Measurements from ENCODE around the gene MRPS7.
"Not testable (repeated sequence)": the region's sequence is repeated elsewhere in the genome, so short reads cannot be mapped to it uniquely, and the experiment has no call there.

The MRPS7 gene

DNA sequence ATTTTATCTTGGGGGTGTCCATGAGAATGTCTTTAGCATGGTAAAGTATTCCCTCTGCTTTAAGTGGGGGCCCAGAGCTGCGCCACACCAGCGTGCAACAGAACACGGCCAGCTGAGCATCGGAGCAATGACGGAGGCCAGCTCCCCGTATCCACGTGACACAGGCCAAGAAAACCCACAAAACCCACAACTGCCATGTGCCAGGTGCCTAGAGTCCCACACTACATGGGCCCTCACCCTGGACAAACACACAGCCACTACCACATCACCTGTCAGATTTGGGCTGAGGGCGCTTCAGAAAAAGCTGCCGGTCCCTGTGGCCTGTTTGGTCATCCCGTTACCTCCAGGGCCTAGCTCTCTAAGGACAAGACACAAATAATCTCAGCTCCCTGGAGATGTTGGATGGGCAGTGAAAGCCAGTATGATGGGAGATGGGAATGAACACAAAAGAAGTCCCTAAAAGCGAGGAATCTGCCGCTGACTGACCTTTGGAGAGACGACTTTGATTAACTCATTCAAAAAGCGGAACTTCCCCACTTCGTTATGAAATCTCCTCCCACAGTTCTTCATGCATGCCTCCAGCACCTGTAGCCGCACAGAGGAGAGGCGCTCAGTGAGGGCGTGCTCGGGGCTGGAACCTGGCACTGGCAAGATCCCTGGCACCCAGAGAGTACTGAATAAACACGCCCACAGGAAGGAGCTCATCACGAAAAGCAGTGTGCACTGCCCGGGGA lies 17.4 kb upstream of the MRPS7 start:
- DNase-seq (ENCODE audit: low read depth) = no peak

GRCh38 chr17:75245011-75245410 lies 16.7 kb upstream of the MRPS7 start:
- DNase-seq (ENCODE audit: low read depth) = no peak

DNA sequence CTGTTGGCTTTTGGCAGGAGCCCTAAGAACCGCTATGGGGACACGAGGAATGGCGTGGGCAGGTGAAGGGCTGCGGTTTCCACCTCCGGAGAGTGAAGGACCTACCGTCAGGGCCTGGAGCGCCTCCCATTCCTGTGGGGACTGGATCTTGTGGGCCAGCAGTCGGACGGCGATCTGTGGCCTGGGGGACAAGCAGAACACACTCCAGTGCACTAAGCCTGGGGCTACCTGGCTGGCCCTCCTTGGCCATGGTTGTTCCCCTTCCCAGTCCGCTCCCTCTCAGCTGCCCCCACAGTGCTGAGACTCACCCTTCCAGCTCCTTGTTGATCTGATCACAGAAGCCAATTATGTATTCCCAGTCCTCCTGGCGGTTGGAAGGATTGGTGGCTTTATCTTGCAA lies 15.3 kb upstream of the MRPS7 start:
- DNase-seq (ENCODE audit: low read depth) = no peak

- DNase-seq (ENCODE audit: low read depth) = no peak
Measured at GRCh38 chr17:75249564-75249963, 12.1 kb upstream of the MRPS7 start.

DNA sequence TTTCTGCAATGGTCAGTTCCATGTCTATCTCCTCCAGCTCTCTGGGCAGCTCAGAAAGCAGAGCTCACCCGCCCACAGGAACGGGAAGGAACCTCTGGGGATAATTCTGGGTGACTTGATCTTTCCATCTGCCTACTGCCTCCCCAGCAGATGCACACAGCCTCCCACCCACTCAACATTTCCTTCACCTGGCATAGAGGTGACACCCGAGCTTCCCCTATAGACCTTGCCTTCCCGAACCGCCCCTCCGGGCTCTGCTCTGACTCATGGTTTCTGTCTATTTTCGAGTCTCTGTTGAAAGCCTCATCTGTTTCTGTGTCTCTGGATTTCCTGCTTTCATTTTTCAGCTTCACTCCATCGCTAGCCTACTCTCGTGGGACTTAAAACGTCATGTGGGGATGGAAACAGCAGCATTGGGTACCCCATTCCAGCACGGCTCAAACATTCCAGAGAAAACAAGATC lies 11.6 kb upstream of the MRPS7 start:
- DNase-seq (ENCODE audit: low read depth) = no peak

- DNase-seq (ENCODE audit: low read depth) = no peak
Measured at GRCh38 chr17:75252039-75252816, 9.5 kb upstream of the MRPS7 start.

- not testable (repeated sequence) for DNase-seq (ENCODE audit: low read depth)
Measured at GRCh38 chr17:75255954-75256698, 5.6 kb upstream of the MRPS7 start.

DNA sequence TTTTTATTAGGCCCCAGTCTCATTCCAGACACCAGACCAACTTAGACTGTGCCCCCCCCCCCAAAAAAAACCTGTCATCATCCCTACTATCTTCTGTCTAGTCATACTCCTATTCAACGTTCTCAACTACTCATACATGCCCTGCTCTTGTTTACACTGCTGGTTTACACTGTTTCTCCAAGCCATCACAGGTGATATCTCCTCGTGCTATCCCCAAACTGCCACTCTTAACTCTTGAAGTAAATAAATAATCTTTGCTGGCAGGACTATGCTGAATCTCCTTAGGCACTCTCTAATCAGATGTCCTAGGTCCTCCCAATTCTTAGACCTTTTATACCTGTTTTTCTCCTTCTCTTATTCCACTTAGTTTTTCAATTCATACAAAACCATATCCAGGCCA lies 4.5 kb upstream of the MRPS7 start:
- DNase-seq (ENCODE audit: low read depth) = not testable (repeated sequence)

GRCh38 chr17:75260641-75261335 lies 891 bp upstream of the MRPS7 start:
- no peak for DNase-seq (ENCODE audit: low read depth)

GRCh38 chr17:75262112-75262606 lies 480 bp downstream of the MRPS7 start:
- DNase-seq (ENCODE audit: low read depth) = no peak

DNA sequence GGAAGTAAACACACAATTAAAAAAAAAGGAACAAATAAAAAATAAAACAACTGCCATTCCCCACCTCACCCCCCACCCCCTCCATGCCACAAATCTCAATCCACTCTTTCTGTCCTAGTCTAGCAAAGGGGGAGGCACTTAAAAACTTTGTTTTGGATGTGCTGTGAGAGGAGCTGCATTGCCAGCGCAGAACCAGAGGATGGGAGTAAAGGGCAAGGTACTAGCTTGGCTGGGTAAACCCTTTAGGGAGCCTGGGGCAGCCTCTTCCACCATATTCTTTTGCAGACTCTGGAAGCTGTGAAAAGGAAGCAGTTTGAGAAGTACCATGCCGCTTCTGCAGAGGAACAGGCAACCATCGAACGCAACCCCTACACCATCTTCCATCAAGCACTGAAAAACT lies 1.4 kb downstream of the MRPS7 start:
- no peak for DNase-seq (ENCODE audit: low read depth)

DNA sequence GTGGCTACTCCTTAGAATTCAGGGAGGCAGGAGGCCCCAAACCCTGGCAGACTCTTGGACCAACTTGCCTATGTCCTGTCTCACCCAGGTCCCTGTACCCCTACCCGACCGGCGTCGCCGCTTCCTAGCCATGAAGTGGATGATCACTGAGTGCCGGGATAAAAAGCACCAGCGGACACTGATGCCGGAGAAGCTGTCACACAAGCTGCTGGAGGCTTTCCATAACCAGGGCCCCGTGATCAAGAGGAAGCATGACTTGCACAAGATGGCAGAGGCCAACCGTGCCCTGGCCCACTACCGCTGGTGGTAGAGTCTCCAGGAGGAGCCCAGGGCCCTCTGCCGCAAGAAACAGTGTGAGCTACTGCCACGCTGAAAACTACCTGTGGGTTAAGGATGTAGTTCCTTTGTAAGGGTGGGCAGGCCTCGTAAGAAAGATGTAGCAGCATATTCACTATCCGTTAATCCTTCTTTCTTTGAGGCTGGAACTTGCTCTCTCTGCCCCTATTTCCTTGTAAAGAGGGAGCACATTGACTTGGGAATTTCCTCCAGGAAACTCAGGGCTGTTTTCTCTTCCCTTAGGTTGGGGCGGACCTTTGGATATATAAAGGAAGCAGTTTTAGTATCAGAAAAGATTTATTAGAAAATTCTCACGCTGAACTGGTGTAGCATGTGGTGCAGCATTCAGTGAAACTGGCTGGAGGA lies 4.1 kb downstream of the MRPS7 start:
- DNase-seq (ENCODE audit: low read depth) = no peak

DNA sequence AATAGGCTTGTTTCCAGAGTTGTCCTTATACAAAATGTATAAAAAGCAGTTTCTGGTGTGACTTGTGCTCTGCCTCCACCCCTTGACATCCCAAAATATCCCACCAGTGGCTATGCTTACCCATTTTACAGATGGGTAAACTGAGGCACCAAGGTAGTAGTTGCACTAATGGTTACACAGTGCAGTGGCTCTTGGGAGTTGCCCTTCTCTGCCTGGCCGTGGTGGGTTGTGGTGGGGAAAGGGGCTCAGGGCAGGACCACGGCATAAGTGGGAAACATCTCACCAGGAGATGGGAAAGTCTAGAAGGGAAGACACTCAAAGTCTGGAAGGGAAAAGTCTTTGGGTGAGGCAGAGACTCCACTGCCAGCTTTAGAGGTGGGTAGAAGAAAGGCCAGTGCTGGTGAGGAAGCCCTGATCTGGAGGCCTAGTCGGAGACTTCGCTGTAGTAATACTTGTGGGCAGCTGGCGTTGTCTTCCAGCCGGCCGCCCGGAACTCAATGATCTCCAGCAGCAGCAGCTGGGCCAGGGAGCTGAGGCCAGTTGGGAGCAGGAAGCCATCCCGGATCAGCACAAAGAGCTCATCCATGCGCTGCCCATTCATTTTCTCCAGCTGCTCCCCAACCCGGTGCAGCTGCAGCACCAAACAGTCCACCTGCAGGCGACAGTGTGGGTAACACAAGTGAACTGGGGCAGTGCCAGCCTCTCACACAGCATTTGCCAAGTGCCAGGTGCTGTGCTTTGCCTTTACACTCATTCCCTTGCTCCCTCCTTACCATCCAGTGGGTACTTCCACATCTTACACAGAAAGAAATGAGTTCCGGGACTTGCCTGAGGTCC lies 4.9 kb downstream of the MRPS7 start:
- DNase-seq (ENCODE audit: low read depth) = no peak

- DNase-seq (ENCODE audit: low read depth) = no peak
Measured at GRCh38 chr17:75267153-75267410, 5.4 kb downstream of the MRPS7 start.

GRCh38 chr17:75267411-75268232 lies 5.9 kb downstream of the MRPS7 start:
- no peak for DNase-seq (ENCODE audit: low read depth)

- no peak for DNase-seq (ENCODE audit: low read depth)
Measured at GRCh38 chr17:75269844-75270217, 8.2 kb downstream of the MRPS7 start.

GRCh38 chr17:75270218-75270965 lies 8.7 kb downstream of the MRPS7 start:
- no peak for DNase-seq (ENCODE audit: low read depth)

DNA sequence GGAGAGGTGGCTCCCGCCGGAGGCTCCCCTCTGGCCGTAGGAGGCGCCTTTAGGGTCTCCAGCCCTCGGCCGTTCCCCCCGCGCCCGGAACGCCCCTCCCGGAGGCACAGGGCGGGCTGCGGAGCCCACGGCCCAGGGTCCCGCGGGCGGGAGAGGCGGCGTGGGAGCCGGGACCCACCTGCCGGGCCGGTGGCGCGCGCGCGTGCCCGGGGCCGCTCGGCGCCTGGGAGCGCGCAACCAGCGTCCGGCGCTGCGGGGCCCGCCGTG lies 9.2 kb downstream of the MRPS7 start, which contains the start of gene MIF4GD:
TSS of gene MIF4GD (minus strand) at position 266 of the 267 bp plus-strand sequence. CDS start 1,036 bp downstream, outside the sequence.
- DNase-seq (ENCODE audit: low read depth) = no peak

All from HS-27A (cell line).